Vagina (tissue), 2 donors: ENCODE results near the gene DYNC1I1.

Source experiments
- CTCF ChIP-seq, 3 experiments: fragments of 450-650 bp in 2 of 3; fragments of 200-600 bp in 1 of 3; sonication (generic) in 1 of 3; IDR thresholded peaks; one replicate each; pipeline ENCODE4 v1.5.1; 2017 to 2019; ENCODE audit warnings: antibody characterized with exemption in 3 of 3, mild to moderate bottlenecking in 2 of 3, moderate library complexity in 2 of 3
- POLR2A ChIP-seq, 2 donors: fragments of 450-650 bp; IDR thresholded peaks; one replicate each; pipeline ENCODE4 v1.6.1; 2017; ENCODE audit warnings: antibody characterized with exemption in 2 of 2, mild to moderate bottlenecking in 2 of 2, moderate library complexity in 2 of 2
- POLR2AphosphoS5 ChIP-seq, 2 donors: sonication (generic); formaldehyde crosslinking; IDR thresholded peaks; one replicate each; pipeline ENCODE4 v1.9.0; 2017; ENCODE audit warnings: antibody characterized with exemption in 2 of 2, mild to moderate bottlenecking in 2 of 2, low read depth in 1 of 2; ENCODE audit not compliant: insufficient read depth in 1 of 2

DNA sequence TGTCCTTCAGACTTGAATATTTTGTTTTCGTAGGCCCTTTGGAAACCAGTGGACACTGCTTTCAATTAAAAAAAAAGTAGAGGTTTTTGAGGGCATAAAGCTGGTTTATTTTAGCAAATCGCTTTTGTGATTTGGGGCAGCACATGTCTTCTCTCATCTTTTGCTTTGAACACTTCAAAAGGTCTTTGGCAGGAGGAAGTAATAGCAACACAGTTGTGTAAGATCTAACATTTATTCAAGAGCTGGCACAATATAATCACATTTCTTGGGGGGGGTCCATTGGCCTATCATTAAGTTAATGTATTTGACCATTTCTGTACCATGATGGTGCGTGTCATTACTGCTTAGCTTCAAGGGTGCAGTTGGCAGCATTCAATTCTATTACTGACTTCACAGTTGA is 42.4 kb downstream of the DYNC1I1 start:
- TF ChIP-seq CTCF (IDR thresholded peaks at IDR 0.05), result no peak
- TF ChIP-seq POLR2A (IDR thresholded peaks at IDR 0.05), result no peak
- no peak for TF ChIP-seq POLR2AphosphoS5 (IDR thresholded peaks at IDR 0.05; ENCODE audit: insufficient read depth in 1 of 2, low read depth in 1 of 2)
